HEK293 (cell line): ENCODE results near the gene VPS51.

Experiments
- EGR2 ChIP-seq: fragments of 450-650 bp; formaldehyde crosslinking; IDR thresholded peaks from 2 replicates; pipeline ENCODE4 v1.5.1; 2016; ENCODE audit warnings: low read depth, missing biosample characterization, missing genetic modification characterization
- GLI4 ChIP-seq: fragments of 450-650 bp; formaldehyde crosslinking; IDR thresholded peaks from 2 replicates; pipeline ENCODE4 v1.5.1; 2016; ENCODE audit warnings: missing biosample characterization, missing genetic modification characterization
- PRDM2 ChIP-seq: fragments of 450-650 bp; formaldehyde crosslinking; IDR thresholded peaks from 2 replicates; pipeline ENCODE4 v1.5.1; 2016; ENCODE audit warnings: missing biosample characterization, missing genetic modification characterization, borderline replicate concordance
- SCRT2 ChIP-seq: fragments of 450-650 bp; formaldehyde crosslinking; IDR thresholded peaks from 2 replicates; pipeline ENCODE4 v1.5.1; 2016; ENCODE audit warnings: missing biosample characterization, missing genetic modification characterization
- ZBTB11 ChIP-seq: fragments of 450-650 bp; formaldehyde crosslinking; conservative IDR thresholded peaks from 2 replicates; pipeline ENCODE4 v1.5.1; 2016; ENCODE audit warnings: low read depth, missing biosample characterization, missing genetic modification characterization
- ZBTB20 ChIP-seq: fragments of 450-650 bp; formaldehyde crosslinking; IDR thresholded peaks from 2 replicates; pipeline ENCODE4 v1.5.1; 2016; ENCODE audit warnings: missing biosample characterization, missing genetic modification characterization
- ZFP41 ChIP-seq: fragments of 450-650 bp; formaldehyde crosslinking; IDR thresholded peaks from 2 replicates; pipeline ENCODE4 v1.5.1; 2016; ENCODE audit warnings: missing biosample characterization, missing genetic modification characterization, borderline replicate concordance
- ZFP69B ChIP-seq: fragments of 450-650 bp; formaldehyde crosslinking; IDR thresholded peaks from 2 replicates; pipeline ENCODE4 v1.5.1; 2016; ENCODE audit warnings: missing biosample characterization, missing genetic modification characterization
- ZNF132 ChIP-seq: fragments of 450-650 bp; formaldehyde crosslinking; IDR thresholded peaks from 2 replicates; pipeline ENCODE4 v1.5.1; 2017; ENCODE audit warnings: missing biosample characterization, missing genetic modification characterization, borderline replicate concordance
- ZNF148 ChIP-seq: fragments of 450-650 bp; formaldehyde crosslinking; IDR thresholded peaks from 2 replicates; pipeline ENCODE4 v1.5.0; 2017; ENCODE audit warnings: missing biosample characterization, missing genetic modification characterization, borderline replicate concordance
- ZNF24 ChIP-seq: fragments of 450-650 bp; formaldehyde crosslinking; IDR thresholded peaks from 2 replicates; pipeline ENCODE4 v1.5.1; 2016; ENCODE audit warnings: missing biosample characterization, missing genetic modification characterization
- ZNF302 ChIP-seq: fragments of 450-650 bp; formaldehyde crosslinking; IDR thresholded peaks from 2 replicates; pipeline ENCODE4 v1.5.1; 2016; ENCODE audit warnings: missing biosample characterization, missing genetic modification characterization, low read depth
- ZNF416 ChIP-seq: fragments of 450-650 bp; formaldehyde crosslinking; IDR thresholded peaks from 2 replicates; pipeline ENCODE4 v1.5.1; 2016; ENCODE audit warnings: missing biosample characterization, missing genetic modification characterization
- ZNF449 ChIP-seq: fragments of 450-650 bp; formaldehyde crosslinking; IDR thresholded peaks from 2 replicates; pipeline ENCODE4 v1.5.1; 2017; ENCODE audit warnings: missing biosample characterization, mild to moderate bottlenecking, missing genetic modification characterization, moderate library complexity
- ZNF510 ChIP-seq: fragments of 450-650 bp; formaldehyde crosslinking; IDR thresholded peaks from 2 replicates; pipeline ENCODE4 v1.5.1; 2018; ENCODE audit warnings: mild to moderate bottlenecking, missing genetic modification characterization, missing biosample characterization; ENCODE audit not compliant: insufficient replicate concordance
- ZNF521 ChIP-seq: fragments of 450-650 bp; formaldehyde crosslinking; IDR thresholded peaks from 2 replicates; pipeline ENCODE4 v1.5.1; 2017; ENCODE audit warnings: missing biosample characterization, mild to moderate bottlenecking, missing genetic modification characterization
- ZNF549 ChIP-seq: fragments of 450-650 bp; IDR thresholded peaks from 2 replicates; pipeline ENCODE4 v1.5.1; 2018; ENCODE audit warnings: missing biosample characterization, missing genetic modification characterization, mild to moderate bottlenecking, inconsistent platforms, moderate library complexity
- ZNF558 ChIP-seq: fragments of 450-650 bp; formaldehyde crosslinking; IDR thresholded peaks from 2 replicates; pipeline ENCODE4 v1.5.1; 2016; ENCODE audit warnings: missing biosample characterization, missing genetic modification characterization
- ZNF561 ChIP-seq: fragments of 450-650 bp; IDR thresholded peaks from 2 replicates; pipeline ENCODE4 v1.5.1; 2018; ENCODE audit warnings: missing biosample characterization, missing genetic modification characterization, borderline replicate concordance
- ZNF610 ChIP-seq: fragments of 450-650 bp; formaldehyde crosslinking; IDR thresholded peaks from 2 replicates; pipeline ENCODE4 v1.5.1; 2016; ENCODE audit warnings: missing biosample characterization, missing genetic modification characterization, borderline replicate concordance
- ZNF645 ChIP-seq: fragments of 450-650 bp; formaldehyde crosslinking; IDR thresholded peaks from 2 replicates; pipeline ENCODE4; 2016; ENCODE audit warnings: missing biosample characterization, missing genetic modification characterization
- ZNF660 ChIP-seq: fragments of 450-650 bp; IDR thresholded peaks from 2 replicates; pipeline ENCODE4 v1.5.1; 2018; ENCODE audit warnings: missing biosample characterization, mild to moderate bottlenecking, missing genetic modification characterization

The VPS51 gene

GRCh38 chr11:65102142-65103095, 6.4 kb downstream of the VPS51 start (continued):
- no peak for TF ChIP-seq PRDM2 (tag by site-specific recombination)
- no peak for TF ChIP-seq ZNF510
- TF ChIP-seq ZBTB20 (tag by site-specific recombination), result peak; percentile 48; the same call in 1 of the 2 replicates
- no peak for TF ChIP-seq ZFP69B
- no peak for TF ChIP-seq ZNF558 (tag by site-specific recombination)
- TF ChIP-seq ZNF449 (tag by site-specific recombination), result peak; percentile 81; the same call in 1 of the 2 replicates
- TF ChIP-seq SCRT2 (tag by site-specific recombination), result no peak
- TF ChIP-seq EGR2, result no peak
- no peak for TF ChIP-seq ZBTB11 (tag by site-specific recombination)
- no peak; the same call in 1 of the 2 replicates for TF ChIP-seq ZNF24 (tag by site-specific recombination)
- TF ChIP-seq ZNF132 (tag by site-specific recombination), result no peak
- TF ChIP-seq ZNF549 (tag by site-specific recombination), result no peak
- TF ChIP-seq ZNF148 (tag by site-specific recombination), result no peak
- TF ChIP-seq ZNF521 (tag by site-specific recombination), result no peak
- TF ChIP-seq ZNF561, result 0 out of 2 replicates have a peak, but pooled peaks have one; percentile 17
- no peak for TF ChIP-seq ZFP41
- TF ChIP-seq ZNF610 (tag by site-specific recombination), result peak; percentile 31; the same call in 1 of the 2 replicates
- no peak for TF ChIP-seq GLI4 (tag by site-specific recombination)
- TF ChIP-seq ZNF416, result no peak
- TF ChIP-seq ZNF645 (tag by site-specific recombination), result no peak
- no peak for TF ChIP-seq ZNF660 (tag by site-specific recombination)
- no peak for TF ChIP-seq ZNF302 (tag by site-specific recombination)
